IPS DF 6.9 (cell line): ENCODE data around the gene UBA7.
"Not testable (repeated sequence)": the region's sequence is repeated elsewhere in the genome, so short reads cannot be mapped to it uniquely, and the experiment has no call there.

ENCODE experiments used
- DNase-seq: peaks from one replicate; pipeline ENCODE4 v3.0.0-alpha.2; 2013; ENCODE audit warnings: low read depth, low spot score
- H3K27ac ChIP-seq: one replicate; pipeline ENCODE4 v1.5.1; 2013; ENCODE audit warnings: low read length, control low read depth
- H3K27me3 ChIP-seq: 2 replicates; pipeline ENCODE4 v1.6.1; 2013; ENCODE audit warnings: mild to moderate bottlenecking, low read length; ENCODE audit not compliant: control insufficient read depth, insufficient read depth
- H3K36me3 ChIP-seq: 2 replicates; pipeline ENCODE4 v1.6.1; 2013; ENCODE audit warnings: low read length; ENCODE audit not compliant: control insufficient read depth, insufficient read depth
- H3K4me1 ChIP-seq: 2 replicates; pipeline ENCODE4 v1.6.1; 2013; ENCODE audit warnings: low read length; ENCODE audit not compliant: control insufficient read depth, insufficient read depth
- H3K4me3 ChIP-seq: 2 replicates; pipeline ENCODE4 v1.5.1; 2013; ENCODE audit warnings: mild to moderate bottlenecking, low read length
- H3K9me3 ChIP-seq: 2 replicates; pipeline ENCODE4 v1.6.1; 2013; ENCODE audit warnings: low read length, inconsistent platforms; ENCODE audit not compliant: control insufficient read depth, insufficient read depth
- WGBS: extraction: QIAGEN DNeasy Blood & Tissue Kit; methylation state at CpG from one replicate; pipeline ENCODE4 v1.1.7; 2013; ENCODE audit warnings: mixed read lengths, missing lambda C conversion rate; ENCODE audit not compliant: insufficient read length, insufficient coverage; 5-methylcytosine and 5-hydroxymethylcytosine counted together

Gene UBA7

GRCh38 chr3:49840388-49840787 is 26.6 kb upstream of the UBA7 start:
- Histone ChIP-seq H3K9me3 (no peaks in the 10 kb centered on the region), H3K36me3 (peaks cover 26% of the 10 kb centered on the region), H3K4me1 (no peaks in the 10 kb centered on the region), H3K27me3 (no peaks in the 10 kb centered on the region), H3K4me3 (no peak overlapping the region), H3K27ac (no peak overlapping the region)
- DNase-seq: no peak
- no CpG with 5 or more reads among the region's 2 CpGs for WGBS

GRCh38 chr3:49839193-49839809 is 25.5 kb upstream of the UBA7 start:
- Histone ChIP-seq H3K36me3 (peaks cover 21% of the 10 kb centered on the region), H3K27ac (no peak overlapping the region), H3K4me1 (no peaks in the 10 kb centered on the region), H3K27me3 (no peaks in the 10 kb centered on the region), H3K4me3 (no peak overlapping the region), H3K9me3 (no peaks in the 10 kb centered on the region)
- no peak for DNase-seq
- no CpG with 5 or more reads among the region's 6 CpGs for WGBS

GRCh38 chr3:49831341-49831740 is 17.6 kb upstream of the UBA7 start:
- no CpG with 5 or more reads among the region's 3 CpGs for WGBS
- Histone ChIP-seq H3K27ac (no peak overlapping the region), H3K4me1 (no peaks in the 10 kb centered on the region), H3K36me3 (peaks cover 13% of the 10 kb centered on the region), H3K4me3 (no peak overlapping the region), H3K9me3 (no peaks in the 10 kb centered on the region), H3K27me3 (no peaks in the 10 kb centered on the region)
- DNase-seq: no peak

- no CpG with 5 or more reads among the region's 6 CpGs for WGBS
- Histone ChIP-seq H3K27me3 (no peaks in the 10 kb centered on the region), H3K4me3 (no peak overlapping the region), H3K4me1 (no peaks in the 10 kb centered on the region), H3K27ac (no peak overlapping the region), H3K9me3 (no peaks in the 10 kb centered on the region), H3K36me3 (peaks cover 9% of the 10 kb centered on the region)
- DNase-seq: no peak
Observed at GRCh38 chr3:49826016-49826415, 12.3 kb upstream of the UBA7 start.

- not testable (repeated sequence) for H3K27ac ChIP-seq, H3K36me3 ChIP-seq, DNase-seq, H3K9me3 ChIP-seq, H3K27me3 ChIP-seq, H3K4me1 ChIP-seq, H3K4me3 ChIP-seq
- no CpG with 5 or more reads among the region's 3 CpGs for WGBS
Observed at GRCh38 chr3:49823131-49823530, 9.4 kb upstream of the UBA7 start.

- no peak for DNase-seq
- H3K27ac ChIP-seq: no peak overlapping the region
- no peaks in the 10 kb centered on the region; the same call in 1 of the 2 replicates for H3K36me3 ChIP-seq
- no peaks in the 10 kb centered on the region for H3K27me3 ChIP-seq
- no peaks in the 10 kb centered on the region for H3K9me3 ChIP-seq
- H3K4me3 ChIP-seq: no peak overlapping the region
- no CpG with 5 or more reads among the region's 9 CpGs for WGBS
- no peaks in the 10 kb centered on the region for H3K4me1 ChIP-seq
Observed at GRCh38 chr3:49812916-49813496, 747 bp downstream of the UBA7 start.

- H3K27me3 ChIP-seq: no peaks in the 10 kb centered on the region; the same call in 1 of the 2 replicates
- H3K4me1 ChIP-seq: peaks cover 13% of the 10 kb centered on the region
- no peak for DNase-seq
- H3K4me3 ChIP-seq: no peak overlapping the region
- WGBS: no CpG with 5 or more reads among the region's 13 CpGs
- no peak overlapping the region for H3K27ac ChIP-seq
- H3K9me3 ChIP-seq: no peaks in the 10 kb centered on the region
- H3K36me3 ChIP-seq: no peaks in the 10 kb centered on the region
Observed at GRCh38 chr3:49807431-49808114, 6.2 kb downstream of the UBA7 start.

GRCh38 chr3:49806850-49807249 is 6.9 kb downstream of the UBA7 start:
- Histone ChIP-seq H3K27me3 (no peaks in the 10 kb centered on the region; the same call in 1 of the 2 replicates), H3K36me3 (no peaks in the 10 kb centered on the region), H3K9me3 (no peaks in the 10 kb centered on the region), H3K4me3 (no peak overlapping the region), H3K4me1 (peaks cover 13% of the 10 kb centered on the region), H3K27ac (no peak overlapping the region)
- WGBS: no CpG with 5 or more reads among the region's 2 CpGs
- no peak for DNase-seq

- no peak for DNase-seq
- Histone ChIP-seq H3K27ac (no peak overlapping the region), H3K27me3 (no peaks in the 10 kb centered on the region; the same call in 1 of the 2 replicates), H3K9me3 (no peaks in the 10 kb centered on the region), H3K4me3 (no peak overlapping the region), H3K4me1 (peaks cover 13% of the 10 kb centered on the region), H3K36me3 (no peaks in the 10 kb centered on the region)
- no CpG with 5 or more reads among the region's 11 CpGs for WGBS
Observed at GRCh38 chr3:49805897-49806701, 7.7 kb downstream of the UBA7 start.

GRCh38 chr3:49805367-49805782 is 8.4 kb downstream of the UBA7 start:
- no peaks in the 10 kb centered on the region for H3K36me3 ChIP-seq
- H3K27ac ChIP-seq: no peak overlapping the region
- H3K4me3 ChIP-seq: no peak overlapping the region
- no CpG with 5 or more reads among the region's 3 CpGs for WGBS
- H3K27me3 ChIP-seq: no peaks in the 10 kb centered on the region; the same call in 1 of the 2 replicates
- H3K4me1 ChIP-seq: peaks cover 13% of the 10 kb centered on the region
- no peaks in the 10 kb centered on the region for H3K9me3 ChIP-seq
- no peak for DNase-seq
